HS-5 (cell line): Measurements from ENCODE around the gene OGT.

Experiments
- DNase-seq: peaks from one replicate; pipeline ENCODE4 v3.0.0-alpha.2; 2012; ENCODE audit warnings: low read depth

The OGT gene

GRCh38 chrX:71622576-71623450 is 89.9 kb downstream of the OGT start:
- no peak for DNase-seq

GRCh38 chrX:71623714-71624113 is 90.8 kb downstream of the OGT start:
- DNase-seq, result no peak

GRCh38 chrX:71625471-71625870 is 92.6 kb downstream of the OGT start:
- DNase-seq, result no peak
